Measurements from ENCODE around the gene LRRC4B.

DNA sequence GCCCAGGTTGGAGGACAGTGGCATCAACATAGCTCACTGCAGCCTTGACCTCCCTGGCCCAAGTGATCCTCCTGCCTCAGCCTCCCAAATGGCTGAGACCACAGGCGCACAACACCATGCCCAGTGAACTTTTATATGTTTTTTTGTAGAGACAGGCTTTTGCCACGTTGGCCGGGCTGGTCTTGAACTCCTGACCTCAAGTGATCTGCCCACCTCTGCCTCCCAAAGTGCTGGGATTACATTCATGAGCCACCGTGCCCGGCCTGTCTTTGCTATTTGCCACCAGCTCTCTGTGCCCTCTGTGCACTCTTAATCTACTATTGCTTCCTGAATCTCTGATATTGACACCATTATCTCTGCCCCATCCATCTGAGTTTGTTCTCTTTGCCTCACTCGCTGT, 34.3 kb upstream of the LRRC4B start:
- TF ChIP-seq, protein P1, sequence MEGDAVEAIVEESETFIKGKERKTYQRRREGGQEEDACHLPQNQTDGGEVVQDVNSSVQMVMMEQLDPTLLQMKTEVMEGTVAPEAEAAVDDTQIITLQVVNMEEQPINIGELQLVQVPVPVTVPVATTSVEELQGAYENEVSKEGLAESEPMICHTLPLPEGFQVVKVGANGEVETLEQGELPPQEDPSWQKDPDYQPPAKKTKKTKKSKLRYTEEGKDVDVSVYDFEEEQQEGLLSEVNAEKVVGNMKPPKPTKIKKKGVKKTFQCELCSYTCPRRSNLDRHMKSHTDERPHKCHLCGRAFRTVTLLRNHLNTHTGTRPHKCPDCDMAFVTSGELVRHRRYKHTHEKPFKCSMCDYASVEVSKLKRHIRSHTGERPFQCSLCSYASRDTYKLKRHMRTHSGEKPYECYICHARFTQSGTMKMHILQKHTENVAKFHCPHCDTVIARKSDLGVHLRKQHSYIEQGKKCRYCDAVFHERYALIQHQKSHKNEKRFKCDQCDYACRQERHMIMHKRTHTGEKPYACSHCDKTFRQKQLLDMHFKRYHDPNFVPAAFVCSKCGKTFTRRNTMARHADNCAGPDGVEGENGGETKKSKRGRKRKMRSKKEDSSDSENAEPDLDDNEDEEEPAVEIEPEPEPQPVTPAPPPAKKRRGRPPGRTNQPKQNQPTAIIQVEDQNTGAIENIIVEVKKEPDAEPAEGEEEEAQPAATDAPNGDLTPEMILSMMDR (IDR thresholded peaks at IDR 0.05), result no peak
- no peak for TF ChIP-seq POLR2A (IDR thresholded peaks at IDR 0.05)

All from thyroid gland (tissue), 4 donors.